ENCODE results near the gene OR2T34.
A peak's percentile ranks its signal among the peaks of the same experiment; 100 is the strongest.
"Not testable (repeated sequence)": the region's sequence is repeated elsewhere in the genome, so short reads cannot be mapped to it uniquely, and the experiment has no call there.

The OR2T34 gene, protein sequence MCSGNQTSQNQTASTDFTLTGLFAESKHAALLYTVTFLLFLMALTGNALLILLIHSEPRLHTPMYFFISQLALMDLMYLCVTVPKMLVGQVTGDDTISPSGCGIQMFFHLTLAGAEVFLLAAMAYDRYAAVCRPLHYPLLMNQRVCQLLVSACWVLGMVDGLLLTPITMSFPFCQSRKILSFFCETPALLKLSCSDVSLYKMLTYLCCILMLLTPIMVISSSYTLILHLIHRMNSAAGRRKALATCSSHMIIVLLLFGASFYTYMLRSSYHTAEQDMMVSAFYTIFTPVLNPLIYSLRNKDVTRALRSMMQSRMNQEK

GRCh38 chr1:248574657-248575056 is at the start of gene OR2T34:
OR2T34 (minus strand) TSS chr1:248574757; CDS start chr1:248574757, 0 bp downstream.
- ATAC-seq: not testable (repeated sequence)

- TF ChIP-seq OSR1 (CRISPR knock-in tag; IDR thresholded peaks at IDR 0.05) (no peak), TCF4 (CRISPR knock-in tag; IDR thresholded peaks at IDR 0.05; ENCODE audit: borderline replicate concordance) (no peak), ISL1 (CRISPR knock-in tag; IDR thresholded peaks at IDR 0.05) (no peak), CSDC2 (CRISPR knock-in tag; IDR thresholded peaks at IDR 0.05) (no peak), PPARA (CRISPR knock-in tag; IDR thresholded peaks at IDR 0.05; ENCODE audit: borderline replicate concordance) (no peak), TOX (CRISPR knock-in tag; IDR thresholded peaks at IDR 0.05; ENCODE audit: borderline replicate concordance) (no peak), ESRRG (CRISPR knock-in tag; IDR thresholded peaks at IDR 0.05) (no peak), CREB5 (CRISPR knock-in tag; IDR thresholded peaks at IDR 0.05; ENCODE audit: low read depth) (no peak), GLIS3 (CRISPR knock-in tag; IDR thresholded peaks at IDR 0.05) (no peak), BACH2 (CRISPR knock-in tag; IDR thresholded peaks at IDR 0.05; ENCODE audit: borderline replicate concordance) (no peak), ZC3H10 (CRISPR knock-in tag; IDR thresholded peaks at IDR 0.05) (no peak), ZNF8 (CRISPR knock-in tag; IDR thresholded peaks at IDR 0.05) (no peak), SNAI2 (CRISPR knock-in tag; IDR thresholded peaks at IDR 0.05) (no peak), POU6F1 (CRISPR knock-in tag; IDR thresholded peaks at IDR 0.05; ENCODE audit: borderline replicate concordance, low read depth) (no peak), RARB (CRISPR knock-in tag; IDR thresholded peaks at IDR 0.05) (no peak)
- TF ChIP-seq, protein P1, sequence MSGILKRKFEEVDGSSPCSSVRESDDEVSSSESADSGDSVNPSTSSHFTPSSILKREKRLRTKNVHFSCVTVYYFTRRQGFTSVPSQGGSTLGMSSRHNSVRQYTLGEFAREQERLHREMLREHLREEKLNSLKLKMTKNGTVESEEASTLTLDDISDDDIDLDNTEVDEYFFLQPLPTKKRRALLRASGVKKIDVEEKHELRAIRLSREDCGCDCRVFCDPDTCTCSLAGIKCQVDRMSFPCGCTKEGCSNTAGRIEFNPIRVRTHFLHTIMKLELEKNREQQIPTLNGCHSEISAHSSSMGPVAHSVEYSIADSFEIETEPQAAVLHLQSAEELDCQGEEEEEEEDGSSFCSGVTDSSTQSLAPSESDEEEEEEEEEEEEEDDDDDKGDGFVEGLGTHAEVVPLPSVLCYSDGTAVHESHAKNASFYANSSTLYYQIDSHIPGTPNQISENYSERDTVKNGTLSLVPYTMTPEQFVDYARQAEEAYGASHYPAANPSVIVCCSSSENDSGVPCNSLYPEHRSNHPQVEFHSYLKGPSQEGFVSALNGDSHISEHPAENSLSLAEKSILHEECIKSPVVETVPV (CRISPR knock-in tag; IDR thresholded peaks at IDR 0.05): no peak
- TF ChIP-seq, protein P2, sequence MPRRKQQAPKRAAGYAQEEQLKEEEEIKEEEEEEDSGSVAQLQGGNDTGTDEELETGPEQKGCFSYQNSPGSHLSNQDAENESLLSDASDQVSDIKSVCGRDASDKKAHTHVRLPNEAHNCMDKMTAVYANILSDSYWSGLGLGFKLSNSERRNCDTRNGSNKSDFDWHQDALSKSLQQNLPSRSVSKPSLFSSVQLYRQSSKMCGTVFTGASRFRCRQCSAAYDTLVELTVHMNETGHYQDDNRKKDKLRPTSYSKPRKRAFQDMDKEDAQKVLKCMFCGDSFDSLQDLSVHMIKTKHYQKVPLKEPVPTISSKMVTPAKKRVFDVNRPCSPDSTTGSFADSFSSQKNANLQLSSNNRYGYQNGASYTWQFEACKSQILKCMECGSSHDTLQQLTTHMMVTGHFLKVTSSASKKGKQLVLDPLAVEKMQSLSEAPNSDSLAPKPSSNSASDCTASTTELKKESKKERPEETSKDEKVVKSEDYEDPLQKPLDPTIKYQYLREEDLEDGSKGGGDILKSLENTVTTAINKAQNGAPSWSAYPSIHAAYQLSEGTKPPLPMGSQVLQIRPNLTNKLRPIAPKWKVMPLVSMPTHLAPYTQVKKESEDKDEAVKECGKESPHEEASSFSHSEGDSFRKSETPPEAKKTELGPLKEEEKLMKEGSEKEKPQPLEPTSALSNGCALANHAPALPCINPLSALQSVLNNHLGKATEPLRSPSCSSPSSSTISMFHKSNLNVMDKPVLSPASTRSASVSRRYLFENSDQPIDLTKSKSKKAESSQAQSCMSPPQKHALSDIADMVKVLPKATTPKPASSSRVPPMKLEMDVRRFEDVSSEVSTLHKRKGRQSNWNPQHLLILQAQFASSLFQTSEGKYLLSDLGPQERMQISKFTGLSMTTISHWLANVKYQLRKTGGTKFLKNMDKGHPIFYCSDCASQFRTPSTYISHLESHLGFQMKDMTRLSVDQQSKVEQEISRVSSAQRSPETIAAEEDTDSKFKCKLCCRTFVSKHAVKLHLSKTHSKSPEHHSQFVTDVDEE (CRISPR knock-in tag; IDR thresholded peaks at IDR 0.05): no peak
- peak; percentile 88 for ATAC-seq
Measured at GRCh38 chr1:248622570-248623001, 48.0 kb upstream of the OR2T34 start.

- TF ChIP-seq ZFP30 (CRISPR knock-in tag; IDR thresholded peaks at IDR 0.05) (no peak), ZNF8 (CRISPR knock-in tag; IDR thresholded peaks at IDR 0.05) (no peak), ZNF565 (CRISPR knock-in tag; conservative IDR thresholded peaks at IDR 0.05; ENCODE audit: low read depth) (no peak), CREB5 (CRISPR knock-in tag; IDR thresholded peaks at IDR 0.05; ENCODE audit: low read depth) (no peak), ZFP3 (CRISPR knock-in tag; IDR thresholded peaks at IDR 0.05) (no peak), BACH2 (CRISPR knock-in tag; IDR thresholded peaks at IDR 0.05; ENCODE audit: borderline replicate concordance) (no peak), ESRRG (CRISPR knock-in tag; IDR thresholded peaks at IDR 0.05) (no peak), ZC3H10 (CRISPR knock-in tag; IDR thresholded peaks at IDR 0.05) (no peak)
- TF ChIP-seq, protein P2 (CRISPR knock-in tag; IDR thresholded peaks at IDR 0.05): no peak
- TF ChIP-seq, protein P1 (CRISPR knock-in tag; IDR thresholded peaks at IDR 0.05): no peak
- ATAC-seq: no peak
Measured at GRCh38 chr1:248621770-248622169, 47.2 kb upstream of the OR2T34 start.

Data from SK-N-SH treated with all-trans-retinoic acid at 6 μM for 48 hours (cell line).